ENCODE data around the gene FHOD3. TPM values are rescaled to one million over a fixed set of nuclear protein-coding genes. Genes with fewer than 3 reads are reported as not detected.

The FHOD3 gene
- total RNA-seq, 2 experiments from 2014 or later: not detected

- Mint-ChIP-seq H3K36me3 (ENCODE audit: low read depth) (no peaks in the 10 kb centered on the region), H3K4me1 (ENCODE audit: low read depth) (peaks cover 4% of the 10 kb centered on the region), H3K4me3 (no peak overlapping the region), H3K27ac (no peak overlapping the region), H3K27me3 (no peaks in the 10 kb centered on the region), H3K9me3 (no peaks in the 10 kb centered on the region)
- no peak for ATAC-seq
- CTCF ChIA-PET: no interaction called here
- no peak for DNase-seq
- POLR2A ChIA-PET: no interaction called here
- no peak for TF ChIP-seq CTCF (IDR thresholded peaks at IDR 0.05)
- intact Hi-C loops (cut with micrococcal nuclease): no loop called here
Measured at GRCh38 chr18:36533446-36534153, 236.1 kb downstream of the FHOD3 start.

- ChIA-PET POLR2A (no interaction called here), CTCF (no interaction called here)
- Mint-ChIP-seq H3K9me3 (no peaks in the 10 kb centered on the region), H3K27ac (no peak overlapping the region), H3K4me3 (no peak overlapping the region), H3K4me1 (ENCODE audit: low read depth) (peaks cover 4% of the 10 kb centered on the region), H3K27me3 (no peaks in the 10 kb centered on the region), H3K36me3 (ENCODE audit: low read depth) (no peaks in the 10 kb centered on the region)
- DNase-seq: no peak
- TF ChIP-seq CTCF (IDR thresholded peaks at IDR 0.05): no peak
- intact Hi-C loops (cut with micrococcal nuclease): no loop called here
- ATAC-seq: no peak
Measured at GRCh38 chr18:36534154-36534688, 236.7 kb downstream of the FHOD3 start.

GRCh38 chr18:36535202-36535935 lies 237.9 kb downstream of the FHOD3 start:
- Mint-ChIP-seq H3K4me1 (ENCODE audit: low read depth) (peaks cover 4% of the 10 kb centered on the region), H3K27ac (no peak overlapping the region), H3K27me3 (no peaks in the 10 kb centered on the region), H3K4me3 (no peak overlapping the region), H3K9me3 (no peaks in the 10 kb centered on the region), H3K36me3 (ENCODE audit: low read depth) (no peaks in the 10 kb centered on the region)
- ChIA-PET CTCF (no interaction called here), POLR2A (no interaction called here)
- DNase-seq: no peak
- no peak for TF ChIP-seq CTCF (IDR thresholded peaks at IDR 0.05)
- ATAC-seq: no peak
- intact Hi-C loops (cut with micrococcal nuclease): no loop called here

GRCh38 chr18:36536426-36536825 lies 238.9 kb downstream of the FHOD3 start:
- H3K36me3 Mint-ChIP-seq (ENCODE audit: low read depth): no peaks in the 10 kb centered on the region
- H3K27me3 Mint-ChIP-seq: no peaks in the 10 kb centered on the region
- H3K27ac Mint-ChIP-seq: no peak overlapping the region
- peaks cover 4% of the 10 kb centered on the region for H3K4me1 Mint-ChIP-seq (ENCODE audit: low read depth)
- ATAC-seq (no peak), DNase-seq (no peak)
- H3K9me3 Mint-ChIP-seq: no peaks in the 10 kb centered on the region
- ChIA-PET POLR2A (no interaction called here), CTCF (interaction anchor here (1.3 kb wide), 1 partner anchor 441 kb away, joined by 3 read pairs; no protein-coding TSS in a partner anchor)
- H3K4me3 Mint-ChIP-seq: no peak overlapping the region
- intact Hi-C loops (cut with micrococcal nuclease): no loop called here
- no peak for TF ChIP-seq CTCF (IDR thresholded peaks at IDR 0.05)

- Mint-ChIP-seq H3K27me3 (no peaks in the 10 kb centered on the region), H3K4me3 (no peak overlapping the region), H3K36me3 (ENCODE audit: low read depth) (no peaks in the 10 kb centered on the region), H3K4me1 (ENCODE audit: low read depth) (peaks cover 4% of the 10 kb centered on the region), H3K27ac (no peak overlapping the region), H3K9me3 (no peaks in the 10 kb centered on the region)
- no peak for TF ChIP-seq CTCF (IDR thresholded peaks at IDR 0.05)
- CTCF ChIA-PET: interaction anchor here (1.3 kb wide), 1 partner anchor 441 kb away, joined by 3 read pairs; no protein-coding TSS in a partner anchor
- ATAC-seq: no peak
- intact Hi-C loops (cut with micrococcal nuclease): no loop called here
- DNase-seq: no peak
- POLR2A ChIA-PET: no interaction called here
Measured at GRCh38 chr18:36537289-36537688, 239.8 kb downstream of the FHOD3 start.
